GM12874 (cell line): ENCODE results near the gene SDC1.

Experiments used
- TF ChIP-seq, protein P1 (sequence below): IDR thresholded peaks from 2 replicates; pipeline ENCODE4 v1.5.1; 2011; ENCODE audit warnings: low read depth, mild to moderate bottlenecking, control low read depth, low read length, moderate library complexity; ENCODE audit not compliant: insufficient read depth

Gene SDC1

DNA sequence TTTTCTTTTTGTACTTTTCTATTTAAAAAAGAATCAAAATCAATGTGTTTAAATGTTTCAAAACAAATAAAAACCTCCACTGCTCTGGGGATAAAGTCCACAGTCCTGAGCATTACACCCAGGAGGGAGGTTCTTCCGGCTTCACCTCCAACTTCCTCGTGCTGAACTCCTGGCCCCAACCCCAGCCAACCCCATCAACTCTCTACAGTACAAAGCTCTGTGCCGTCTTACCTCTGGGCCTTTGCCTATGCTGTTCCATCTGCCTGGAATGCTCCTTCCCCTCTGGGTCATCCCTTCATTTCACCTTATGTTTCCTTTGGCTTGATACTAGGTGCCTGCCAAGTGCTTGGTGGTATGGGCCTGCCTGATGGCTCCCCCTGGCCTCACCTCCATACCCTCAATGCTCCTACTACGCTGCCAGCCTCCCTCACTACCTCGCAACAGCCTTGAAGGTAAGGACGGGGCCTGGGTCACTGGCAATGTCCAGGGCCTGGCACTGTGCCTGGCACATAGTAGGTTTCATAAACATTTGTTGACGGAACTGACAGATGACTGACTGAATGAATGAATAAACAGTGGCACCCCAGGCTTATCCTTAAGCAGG lies 28.8 kb downstream of the SDC1 start:
- TF ChIP-seq, protein P1, sequence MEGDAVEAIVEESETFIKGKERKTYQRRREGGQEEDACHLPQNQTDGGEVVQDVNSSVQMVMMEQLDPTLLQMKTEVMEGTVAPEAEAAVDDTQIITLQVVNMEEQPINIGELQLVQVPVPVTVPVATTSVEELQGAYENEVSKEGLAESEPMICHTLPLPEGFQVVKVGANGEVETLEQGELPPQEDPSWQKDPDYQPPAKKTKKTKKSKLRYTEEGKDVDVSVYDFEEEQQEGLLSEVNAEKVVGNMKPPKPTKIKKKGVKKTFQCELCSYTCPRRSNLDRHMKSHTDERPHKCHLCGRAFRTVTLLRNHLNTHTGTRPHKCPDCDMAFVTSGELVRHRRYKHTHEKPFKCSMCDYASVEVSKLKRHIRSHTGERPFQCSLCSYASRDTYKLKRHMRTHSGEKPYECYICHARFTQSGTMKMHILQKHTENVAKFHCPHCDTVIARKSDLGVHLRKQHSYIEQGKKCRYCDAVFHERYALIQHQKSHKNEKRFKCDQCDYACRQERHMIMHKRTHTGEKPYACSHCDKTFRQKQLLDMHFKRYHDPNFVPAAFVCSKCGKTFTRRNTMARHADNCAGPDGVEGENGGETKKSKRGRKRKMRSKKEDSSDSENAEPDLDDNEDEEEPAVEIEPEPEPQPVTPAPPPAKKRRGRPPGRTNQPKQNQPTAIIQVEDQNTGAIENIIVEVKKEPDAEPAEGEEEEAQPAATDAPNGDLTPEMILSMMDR, result no peak

- TF ChIP-seq, protein P1, result no peak
Observed at GRCh38 chr2:20195431-20196033, 29.4 kb downstream of the SDC1 start.

DNA sequence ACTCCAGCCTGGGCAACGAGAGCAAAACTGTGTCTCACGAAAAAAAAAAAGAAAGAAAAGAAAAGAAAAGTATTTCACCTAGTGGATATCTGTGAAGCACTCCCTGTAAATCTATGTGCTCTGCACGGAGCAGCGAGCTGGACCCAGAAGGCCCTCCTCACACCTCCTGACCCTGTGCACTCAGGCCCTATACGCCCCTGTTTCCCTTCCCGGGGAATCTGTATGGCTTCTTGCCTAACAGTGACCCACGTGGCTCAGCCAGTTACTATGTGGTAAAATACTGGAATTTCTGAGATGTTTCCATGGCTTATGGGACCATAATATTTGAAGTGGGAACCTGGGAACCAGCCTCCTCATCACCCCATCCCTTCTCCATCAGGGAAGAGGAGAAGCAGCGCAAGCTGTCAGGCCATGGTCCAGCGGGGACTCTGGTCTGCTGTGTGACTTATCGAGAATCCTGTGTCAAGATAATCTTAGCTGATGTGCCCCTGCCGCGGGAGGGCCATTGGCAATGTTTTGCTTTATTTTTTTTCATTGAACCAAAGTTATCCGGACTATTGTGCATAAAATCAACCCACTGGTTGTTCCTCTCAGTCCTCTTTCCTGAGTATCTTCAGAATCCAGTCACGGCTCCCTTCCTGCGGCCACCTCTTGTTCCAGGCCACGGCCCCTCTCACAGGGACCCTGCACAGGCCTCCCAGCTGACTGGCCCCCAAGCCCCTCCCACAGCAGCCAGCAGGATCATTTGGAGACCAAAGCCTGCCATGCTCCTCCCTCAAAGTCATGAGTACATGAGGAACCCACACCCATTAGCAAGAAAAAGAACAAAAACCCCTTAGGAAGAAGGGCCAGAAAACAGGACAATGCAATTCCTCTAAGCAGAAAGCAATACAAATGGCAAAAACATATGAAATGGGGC lies 30.6 kb downstream of the SDC1 start:
- TF ChIP-seq, protein P1, result no peak

GRCh38 chr2:20193185-20193584 lies 31.7 kb downstream of the SDC1 start:
- TF ChIP-seq, protein P1, result no peak

DNA sequence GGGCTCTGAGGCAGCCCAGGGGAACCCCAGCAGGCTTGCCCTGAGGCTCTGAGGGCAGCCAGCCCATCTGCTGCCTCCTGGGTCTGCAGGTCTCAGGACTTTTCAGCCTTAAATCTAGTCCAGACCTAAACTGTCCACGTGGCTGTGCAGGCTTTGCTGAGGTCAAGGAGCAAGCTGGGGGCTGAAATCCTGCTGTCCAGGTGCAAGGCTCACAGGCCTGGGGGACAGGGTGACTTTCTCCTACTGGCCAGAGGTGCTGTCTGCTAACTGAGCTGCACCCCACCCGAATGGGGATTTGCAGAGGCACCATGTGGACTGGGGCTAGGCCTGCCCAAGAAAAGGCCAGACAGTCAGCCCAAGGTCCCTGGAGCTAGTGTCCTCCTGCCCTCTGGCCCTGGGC lies 32.1 kb downstream of the SDC1 start:
- TF ChIP-seq, protein P1, result no peak

DNA sequence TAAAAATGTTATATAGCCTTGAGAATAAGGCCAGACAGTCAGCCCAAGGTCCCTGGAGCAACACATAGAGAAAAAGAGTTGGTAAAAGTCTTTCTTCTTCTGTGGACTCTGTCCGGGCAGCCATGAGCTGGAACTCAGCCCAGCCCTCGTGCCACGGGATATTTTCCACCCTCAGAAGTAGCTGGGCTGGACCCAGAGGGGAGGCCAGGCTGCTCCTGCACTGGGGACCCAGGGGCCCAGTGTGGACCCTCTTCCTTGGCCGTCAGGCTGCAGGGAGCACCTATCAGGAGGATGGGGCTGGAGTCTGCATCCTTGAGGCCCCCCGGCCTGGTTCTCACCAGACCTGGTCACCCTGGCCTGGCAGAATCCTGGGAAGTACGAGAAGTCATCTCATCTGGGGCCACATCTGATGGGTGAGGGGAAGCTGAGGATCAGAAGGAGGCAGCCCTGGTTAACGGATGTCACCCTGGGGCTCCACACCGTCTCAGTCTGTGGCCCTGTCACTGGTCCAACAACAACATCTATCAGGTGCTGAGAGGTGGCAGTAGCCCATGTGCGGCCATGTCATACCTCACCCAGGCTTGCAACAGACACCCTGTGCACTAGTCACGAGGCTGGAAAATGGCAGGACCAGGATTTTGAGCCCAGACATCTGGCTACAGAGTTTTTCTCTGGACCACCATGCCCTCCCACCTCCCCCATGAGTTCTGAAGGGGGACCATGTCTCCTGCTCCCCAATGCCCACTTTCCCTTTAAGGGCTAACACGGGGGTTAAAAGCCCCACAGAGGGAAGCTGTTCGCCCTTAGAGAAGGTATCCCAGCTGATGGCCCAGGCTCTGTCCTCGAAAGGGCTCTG lies 33.0 kb downstream of the SDC1 start:
- TF ChIP-seq, protein P1, result no peak
